Epithelial cell of alveolus of lung (primary cell): ENCODE data around the gene SGCB. TPM values are rescaled to one million over a fixed set of nuclear protein-coding genes. Genes with fewer than 3 reads are reported as not detected.

ENCODE experiments used
- total RNA-seq: library from RNA; depleted of rRNA; stranded (reverse); fragments of >200 nt; gene quantifications from 2 replicates; pipeline ENCODE4 v1.2.1, GENCODE V29; 2015

The SGCB gene
- total RNA-seq: 26.0 and 50.1 TPM in 2 replicates

DNA sequence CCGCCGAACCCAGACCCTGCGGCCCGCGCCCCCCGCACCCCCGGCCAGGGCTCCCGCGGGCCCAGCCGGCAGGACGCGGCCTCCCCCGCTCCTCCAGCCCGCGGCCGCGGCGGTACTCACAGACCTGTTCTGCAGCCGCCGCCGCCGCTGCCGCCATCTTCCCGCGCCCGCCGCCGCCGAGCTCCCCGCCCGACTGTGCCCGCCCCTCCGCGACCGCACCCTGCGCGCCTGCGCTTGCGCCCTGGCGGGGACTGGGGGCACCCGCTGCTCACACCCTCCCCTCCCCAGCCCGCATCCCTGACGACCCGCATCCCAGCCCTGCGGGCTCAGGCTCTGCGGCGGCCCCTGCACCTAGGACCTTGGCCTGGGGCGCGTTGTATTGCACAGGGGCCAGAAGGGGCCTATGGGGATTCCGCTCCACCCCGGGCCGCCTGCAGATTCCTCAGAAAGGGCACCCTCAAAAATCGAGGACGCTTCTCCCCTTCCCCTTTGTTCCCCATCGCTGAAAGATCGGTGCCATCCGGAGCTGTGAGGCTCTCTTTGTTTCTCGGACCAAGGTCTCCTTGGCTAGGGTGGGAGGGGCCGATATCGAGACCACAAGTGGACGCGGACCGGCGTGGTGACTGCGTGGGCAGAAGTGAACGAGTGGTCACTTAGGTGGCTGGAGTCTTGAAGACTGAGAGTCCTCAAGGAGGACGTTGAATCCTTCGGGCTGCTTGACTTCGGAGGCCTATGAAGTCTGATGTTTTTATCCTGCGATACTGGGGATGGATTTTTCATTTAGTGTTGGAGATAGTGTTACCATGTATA, at the start of gene SGCB:
Gene SGCB, minus strand, starts transcription at position 197 of the 810 bp plus-strand sequence. Its CDS starts 40 bp downstream, at position 157.

DNA sequence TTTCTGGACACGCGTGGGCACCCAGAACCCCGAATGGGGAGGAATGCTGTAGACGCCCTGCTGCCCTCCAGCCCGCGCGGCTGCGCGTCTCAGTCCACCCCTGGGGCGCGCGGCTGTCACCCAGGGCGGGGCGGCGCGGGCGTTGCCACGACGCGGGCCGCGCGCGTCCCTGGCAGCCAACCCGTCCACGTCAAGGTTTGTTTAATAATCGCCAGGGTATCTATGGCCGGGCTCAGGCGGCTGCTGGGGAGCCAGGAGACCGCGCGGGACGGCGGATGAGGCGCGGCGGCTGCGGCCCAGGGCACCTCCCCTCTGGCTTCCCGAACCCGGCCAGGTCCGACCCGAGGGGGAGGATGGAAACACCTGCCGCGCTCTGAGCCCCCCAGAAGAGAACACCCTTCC, 13.1 kb upstream of the SGCB start, which contains the start of gene SPATA18:
Gene SPATA18, plus strand, starts transcription at position 92 of the 402 bp plus-strand sequence. CDS start 401 bp downstream, outside the sequence.

DNA sequence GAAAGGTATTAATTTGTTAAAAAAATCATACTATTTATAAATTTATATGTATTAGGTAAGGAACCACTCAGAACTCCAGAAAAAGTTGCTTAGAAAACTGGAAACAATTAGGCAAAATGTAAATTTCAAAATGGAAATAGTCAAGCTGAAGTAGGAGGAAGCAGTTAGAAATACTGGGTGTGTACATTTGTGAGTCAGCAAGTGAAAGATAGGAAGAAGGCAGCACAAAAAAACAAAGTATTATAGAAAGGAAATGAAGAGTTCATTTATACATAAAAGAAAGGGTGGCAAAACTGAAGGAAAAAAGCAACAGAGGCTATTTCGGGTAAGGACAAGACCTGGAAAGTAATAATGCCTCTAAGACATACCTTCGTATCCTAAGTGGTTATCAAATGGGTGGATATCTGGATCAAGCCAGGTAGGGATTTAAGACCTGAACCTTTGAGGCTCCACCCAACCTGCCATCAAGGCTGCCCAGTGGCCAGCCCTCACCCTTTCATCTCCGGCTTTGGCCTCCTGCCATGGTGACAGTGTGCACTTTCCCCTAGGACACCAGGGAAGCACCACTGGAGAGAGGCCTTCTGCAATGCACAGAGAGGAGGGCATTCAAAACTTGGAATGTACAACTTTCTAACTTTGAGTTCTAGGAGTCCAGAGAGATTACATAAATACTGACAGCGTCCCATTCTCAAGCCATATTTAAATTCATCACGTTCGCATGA, 18.0 kb downstream of the SGCB start, which contains the start of gene LRRC66:
Gene LRRC66, minus strand, starts transcription at position 428 of the 722 bp plus-strand sequence. CDS start 2,750 bp downstream, outside the sequence.

Other genes starting within 250 kb of the SGCB start
- gene DCUN1D4, start 195.1 kb downstream of the SGCB start, total RNA-seq: 17.1 and 22.0 TPM in 2 replicates
- 0.13 and 0.80 TPM in 2 replicates for gene LRRC66, start 17.9 kb downstream of the SGCB start, total RNA-seq
- gene SPATA18, start 13.0 kb upstream of the SGCB start, total RNA-seq: 5.9 and 6.9 TPM in 2 replicates